Neuron (in vitro differentiated cells): ENCODE measurements around the gene SZT2.
A peak's percentile ranks its signal among the peaks of the same experiment; 100 is the strongest.
"Not testable (repeated sequence)": the region's sequence is repeated elsewhere in the genome, so short reads cannot be mapped to it uniquely, and the experiment has no call there.

ENCODE experiments used
- H2AFZ ChIP-seq: one replicate; pipeline ENCODE4 v1.6.1; 2013; ENCODE audit warnings: low read depth, mild to moderate bottlenecking, inconsistent platforms, low read length, moderate library complexity
- H3K27me3 ChIP-seq: one replicate; pipeline ENCODE4 v1.6.1; 2013; ENCODE audit warnings: low read length; ENCODE audit not compliant: insufficient read depth
- H3K36me3 ChIP-seq: one replicate; pipeline ENCODE4 v1.6.1; 2013; ENCODE audit warnings: low read length; ENCODE audit not compliant: insufficient read depth
- H3K4me1 ChIP-seq: one replicate; pipeline ENCODE4 v1.6.1; 2013; ENCODE audit warnings: low read length; ENCODE audit not compliant: insufficient read depth
- H3K4me3 ChIP-seq: 2 replicates; pipeline ENCODE4 v1.5.1; 2013; ENCODE audit warnings: mild to moderate bottlenecking, low read length, moderate library complexity
- H3K9me3 ChIP-seq: one replicate; pipeline ENCODE4 v1.6.1; 2013; ENCODE audit warnings: low read length

The SZT2 gene

DNA sequence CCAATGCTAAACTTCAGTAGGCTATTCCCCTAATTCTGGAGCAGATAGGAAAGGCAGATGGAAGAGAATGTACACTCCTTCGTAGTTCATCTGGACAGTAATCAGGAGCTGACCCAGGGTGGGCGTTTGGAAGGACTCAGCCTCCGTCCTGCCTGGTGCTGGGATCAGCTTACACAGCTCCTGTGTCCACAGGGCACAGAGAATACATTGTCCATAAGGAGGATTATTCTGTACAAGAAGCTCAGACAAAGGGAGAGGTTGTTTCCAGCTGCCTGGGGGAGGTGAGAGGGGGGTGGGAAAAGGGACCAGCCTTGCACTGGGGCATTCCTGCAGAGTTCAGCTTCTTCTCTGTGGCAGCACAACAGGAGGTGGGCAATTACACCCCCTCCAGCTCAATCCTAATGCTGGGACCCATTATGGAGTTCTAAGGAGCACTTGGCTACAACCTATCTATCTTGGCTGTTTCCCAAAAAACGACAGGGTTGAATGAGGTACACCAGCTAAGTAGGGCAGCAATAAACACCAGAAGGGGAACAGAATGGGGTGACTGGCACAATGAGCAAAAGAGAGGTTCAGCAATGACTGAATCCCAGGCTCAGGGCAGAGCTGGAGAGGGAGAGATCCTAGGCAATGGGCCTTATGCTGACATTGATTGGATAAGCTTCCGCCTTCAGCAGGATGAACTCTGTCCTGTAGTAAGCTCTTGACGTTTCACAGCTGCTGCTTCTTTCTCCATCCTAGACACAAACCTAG is 7.5 kb upstream of the SZT2 start:
- peaks cover 59% of the 10 kb centered on the region for H3K36me3 ChIP-seq
- H3K27me3 ChIP-seq = no peaks in the 10 kb centered on the region
- H3K4me1 ChIP-seq = no peaks in the 10 kb centered on the region
- H3K9me3 ChIP-seq = no peaks in the 10 kb centered on the region
- no peak overlapping the region for H3K4me3 ChIP-seq
- no peak overlapping the region for H2AFZ ChIP-seq

GRCh38 chr1:43383449-43383848 is 6.2 kb upstream of the SZT2 start:
- H3K27me3 ChIP-seq = no peaks in the 10 kb centered on the region
- peaks cover 59% of the 10 kb centered on the region for H3K36me3 ChIP-seq
- peaks cover 2% of the 10 kb centered on the region for H3K4me1 ChIP-seq
- no peak overlapping the region for H2AFZ ChIP-seq
- no peaks in the 10 kb centered on the region for H3K9me3 ChIP-seq
- no peak overlapping the region for H3K4me3 ChIP-seq

GRCh38 chr1:43386676-43387075 is 3.0 kb upstream of the SZT2 start:
- H2AFZ ChIP-seq = no peak overlapping the region
- no peaks in the 10 kb centered on the region for H3K9me3 ChIP-seq
- H3K4me1 ChIP-seq = peaks cover 14% of the 10 kb centered on the region
- no peak overlapping the region for H3K4me3 ChIP-seq
- no peaks in the 10 kb centered on the region for H3K27me3 ChIP-seq
- H3K36me3 ChIP-seq = peaks cover 51% of the 10 kb centered on the region

DNA sequence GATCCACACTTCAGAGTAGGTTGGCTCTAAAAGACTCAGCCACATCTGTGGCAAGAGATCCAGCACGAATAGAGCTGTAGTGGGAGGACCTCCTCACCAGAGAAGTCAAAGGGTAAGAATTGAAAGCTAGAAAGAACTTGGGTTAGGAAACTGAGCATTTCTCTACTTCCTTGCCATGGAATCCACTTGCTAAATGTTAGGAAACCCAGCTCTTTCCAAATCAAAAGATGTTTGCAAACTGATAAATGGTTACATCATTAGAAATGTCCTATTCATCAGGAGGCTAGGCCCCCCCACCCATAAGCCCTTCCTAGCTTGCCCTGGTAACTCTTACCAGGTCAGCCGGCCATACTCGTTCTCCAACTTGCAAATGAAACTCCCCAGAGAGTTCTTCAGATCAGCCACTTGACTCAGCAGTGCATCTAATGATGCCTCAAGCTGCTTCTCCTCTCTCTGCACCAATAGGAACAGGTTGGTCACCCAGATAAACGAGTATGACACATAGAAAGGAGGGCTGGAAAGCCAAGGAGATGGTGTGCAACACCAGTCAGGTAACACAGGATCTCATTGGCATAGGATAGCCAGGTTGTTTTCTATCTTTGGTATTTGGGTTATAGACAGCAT is 1.6 kb upstream of the SZT2 start:
- H2AFZ ChIP-seq = no peak overlapping the region
- peaks cover 14% of the 10 kb centered on the region for H3K4me1 ChIP-seq
- no peaks in the 10 kb centered on the region for H3K27me3 ChIP-seq
- H3K9me3 ChIP-seq = no peaks in the 10 kb centered on the region
- peaks cover 38% of the 10 kb centered on the region for H3K36me3 ChIP-seq
- H3K4me3 ChIP-seq = peak overlapping the region; percentile 76

GRCh38 chr1:43388613-43389012 is 1.1 kb upstream of the SZT2 start:
- H3K36me3 ChIP-seq = peaks cover 35% of the 10 kb centered on the region
- H3K27me3 ChIP-seq = no peaks in the 10 kb centered on the region
- H3K4me3 ChIP-seq = peak overlapping the region; percentile 76
- H3K9me3 ChIP-seq = no peaks in the 10 kb centered on the region
- no peak overlapping the region for H2AFZ ChIP-seq
- peaks cover 14% of the 10 kb centered on the region for H3K4me1 ChIP-seq

- Histone ChIP-seq H3K9me3 (peaks cover 9% of the 10 kb centered on the region), H2AFZ (no peak overlapping the region), H3K4me1 (peaks cover 14% of the 10 kb centered on the region), H3K36me3 (peaks cover 14% of the 10 kb centered on the region), H3K4me3 (no peak overlapping the region), H3K27me3 (no peaks in the 10 kb centered on the region)
These were observed 3.0 kb downstream of the SZT2 start for GRCh38 chr1:43392702-43393101.

DNA sequence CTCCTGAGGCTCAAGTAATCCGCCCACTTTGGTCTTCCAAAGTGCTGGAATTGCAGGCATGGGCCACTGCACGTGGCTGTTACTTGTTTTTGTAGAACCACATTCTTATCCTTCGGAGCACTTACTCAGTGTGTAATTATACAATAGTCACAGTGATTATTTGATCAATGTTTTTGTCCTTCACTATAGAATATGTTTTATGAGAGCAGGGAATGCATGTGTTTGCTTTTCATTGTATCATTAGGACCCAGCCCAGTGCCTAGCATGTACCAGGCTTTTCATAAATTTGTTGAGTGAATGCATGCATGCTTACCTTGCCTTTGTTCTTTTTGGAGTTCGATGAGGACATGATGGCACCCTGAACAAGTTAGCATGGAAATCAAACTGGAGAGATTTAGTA is 5.8 kb downstream of the SZT2 start:
- peaks cover 14% of the 10 kb centered on the region for H3K36me3 ChIP-seq
- no peaks in the 10 kb centered on the region for H3K27me3 ChIP-seq
- H3K4me1 ChIP-seq = peaks cover 3% of the 10 kb centered on the region
- H2AFZ ChIP-seq = no peak overlapping the region
- no peak overlapping the region for H3K4me3 ChIP-seq
- peaks cover 9% of the 10 kb centered on the region for H3K9me3 ChIP-seq

- Histone ChIP-seq H3K4me1 (no peaks in the 10 kb centered on the region), H3K36me3 (peaks cover 14% of the 10 kb centered on the region), H3K4me3 (no peak overlapping the region), H2AFZ (no peak overlapping the region), H3K9me3 (peaks cover 9% of the 10 kb centered on the region), H3K27me3 (no peaks in the 10 kb centered on the region)
These were observed 6.4 kb downstream of the SZT2 start for GRCh38 chr1:43396059-43396458.

DNA sequence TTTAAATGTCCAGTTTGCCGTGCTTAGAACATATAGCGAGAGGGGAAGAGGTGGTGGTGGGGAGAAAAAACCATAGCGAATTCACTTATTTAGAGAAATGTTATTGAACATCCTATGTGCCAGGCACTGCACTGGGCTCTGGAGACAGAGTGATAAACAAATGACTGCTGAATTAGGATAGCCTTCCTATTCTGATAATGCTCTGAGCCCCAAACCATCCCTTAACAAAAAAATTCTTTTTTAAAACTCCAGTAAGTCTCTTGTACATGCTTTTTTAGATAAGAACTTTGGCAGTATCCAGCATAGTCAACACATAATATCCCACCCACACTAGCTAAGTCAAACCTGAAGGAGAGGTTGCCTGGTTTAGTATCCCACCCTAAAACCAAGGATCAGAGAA is 8.5 kb downstream of the SZT2 start:
- no peaks in the 10 kb centered on the region for H3K27me3 ChIP-seq
- no peak overlapping the region for H3K4me3 ChIP-seq
- peaks cover 19% of the 10 kb centered on the region for H3K36me3 ChIP-seq
- no peaks in the 10 kb centered on the region for H3K4me1 ChIP-seq
- H2AFZ ChIP-seq = no peak overlapping the region
- peaks cover 9% of the 10 kb centered on the region for H3K9me3 ChIP-seq

DNA sequence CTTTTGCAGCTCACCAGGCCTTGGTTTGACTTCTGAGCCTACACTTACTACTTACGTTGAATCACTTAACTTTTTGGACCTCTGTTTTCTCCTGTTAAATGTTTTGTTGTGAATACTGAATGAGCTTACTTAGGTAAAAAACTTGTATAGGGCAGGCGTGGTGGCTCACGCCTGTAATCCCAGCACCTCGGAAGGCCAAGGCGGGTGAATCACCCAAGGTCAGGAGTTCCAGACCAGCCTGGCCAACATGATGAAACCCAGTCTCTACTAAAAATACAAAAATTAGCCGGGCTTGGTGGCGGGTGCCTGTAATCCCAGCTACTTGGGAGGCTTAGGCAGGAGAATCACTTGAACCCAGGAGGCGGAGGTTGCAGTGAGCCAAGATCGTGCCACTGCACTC is 10.7 kb downstream of the SZT2 start:
- H3K9me3 ChIP-seq, H3K27me3 ChIP-seq, H3K4me1 ChIP-seq, H2AFZ ChIP-seq, H3K4me3 ChIP-seq: not testable (repeated sequence)
- peaks cover 39% of the 10 kb centered on the region for H3K36me3 ChIP-seq

- no peaks in the 10 kb centered on the region for H3K9me3 ChIP-seq
- peaks cover 42% of the 10 kb centered on the region for H3K36me3 ChIP-seq
- no peak overlapping the region for H3K4me3 ChIP-seq
- no peaks in the 10 kb centered on the region for H3K4me1 ChIP-seq
- H3K27me3 ChIP-seq = no peaks in the 10 kb centered on the region
- H2AFZ ChIP-seq = no peak overlapping the region
These were observed 12.6 kb downstream of the SZT2 start for GRCh38 chr1:43402089-43402865.

- no peaks in the 10 kb centered on the region for H3K4me1 ChIP-seq
- H3K36me3 ChIP-seq = peaks cover 51% of the 10 kb centered on the region
- H3K9me3 ChIP-seq = no peaks in the 10 kb centered on the region
- H3K27me3 ChIP-seq = no peaks in the 10 kb centered on the region
- H2AFZ ChIP-seq = no peak overlapping the region
- no peak overlapping the region for H3K4me3 ChIP-seq
These were observed 14.7 kb downstream of the SZT2 start for GRCh38 chr1:43404353-43404752.

DNA sequence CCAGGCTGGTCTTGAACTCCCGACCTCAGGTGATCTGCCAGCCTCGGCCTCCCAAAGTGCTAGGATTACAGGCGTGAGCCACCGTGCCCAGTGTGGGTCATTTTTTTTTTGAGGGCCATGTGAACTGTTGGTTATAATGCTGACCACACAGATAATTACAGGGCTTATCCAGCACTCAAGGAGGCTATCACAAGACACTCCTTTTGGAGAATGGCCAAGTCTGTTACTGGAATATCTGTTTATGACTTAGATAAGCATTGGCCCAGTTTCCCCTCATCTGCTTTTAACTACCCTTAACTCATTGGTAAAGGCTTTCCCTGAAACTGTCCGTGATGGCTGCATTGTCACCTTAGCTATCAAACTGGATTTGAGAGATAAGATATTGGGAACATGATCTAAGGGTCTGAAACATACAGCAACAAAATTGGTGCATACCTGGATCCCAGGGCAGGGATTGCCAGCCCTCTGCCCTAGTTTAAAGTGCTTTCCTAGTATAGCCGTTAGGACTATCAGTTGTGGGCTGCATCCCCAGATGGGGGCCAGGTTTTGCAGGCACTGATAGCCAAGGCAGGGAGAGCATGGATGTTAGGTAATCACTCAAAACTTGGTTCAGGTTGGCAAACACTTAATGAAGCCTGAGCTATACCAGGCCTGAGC is 15.6 kb downstream of the SZT2 start:
- Histone ChIP-seq H3K4me1 (no peaks in the 10 kb centered on the region), H3K36me3 (peaks cover 53% of the 10 kb centered on the region), H3K27me3 (no peaks in the 10 kb centered on the region), H3K9me3 (no peaks in the 10 kb centered on the region), H2AFZ (no peak overlapping the region), H3K4me3 (no peak overlapping the region)
